Right atrium auricular region (tissue), 2 donors: Measurements from ENCODE around the gene TXNRD3. TPM values are rescaled to one million over a fixed set of nuclear protein-coding genes. Genes with fewer than 3 reads are reported as not detected.

Experiments
- DNase-seq: peaks from one replicate; pipeline ENCODE4 v3.0.0-alpha.2; 2019; ENCODE audit warnings: low spot score
- H3K27ac ChIP-seq, 2 donors: fragments of 200-600 bp; sonication (generic); 1 replicate in 1 of 2; 2 replicates in 1 of 2; pipeline ENCODE4 v1.5.1; 2016 to 2019
- H3K27me3 ChIP-seq, 2 donors: fragments of 200-600 bp; sonication (generic); one replicate each; pipeline versions ENCODE4 v1.5.1 to v1.6.0; 2017 to 2019
- H3K36me3 ChIP-seq: fragments of 200-600 bp; sonication (generic); one replicate; pipeline ENCODE4 v1.5.1; 2016
- H3K4me1 ChIP-seq, 2 donors: fragments of 200-600 bp; sonication (generic); one replicate each; pipeline versions ENCODE4 v1.5.1 to v1.6.0; 2017 to 2019
- H3K4me3 ChIP-seq, 2 donors: fragments of 200-600 bp; sonication (generic); 1 replicate in 1 of 2; 2 replicates in 1 of 2; pipeline ENCODE4 v1.5.1; 2017 to 2019; ENCODE audit warnings: mild to moderate bottlenecking in 1 of 2, moderate library complexity in 1 of 2
- H3K9me3 ChIP-seq, 2 donors: fragments of 200-600 bp; sonication (generic); one replicate each; pipeline ENCODE4 v1.5.1; 2019
- CTCF ChIP-seq, 2 donors: fragments of 200-600 bp; sonication (generic); IDR thresholded peaks; one replicate each; pipeline ENCODE4 v1.5.1; 2019; ENCODE audit warnings: antibody characterized with exemption in 2 of 2
- total RNA-seq, 2 donors: library from RNA; depleted of rRNA; stranded (reverse); fragments of >200 nt; gene quantifications; one replicate each; pipeline ENCODE4 v1.1.0, GENCODE V29; 2016

Gene TXNRD3
- total RNA-seq, 2 donors from 2014 or later: 5.0 to 6.8 TPM

- no peak overlapping the region for H3K27ac ChIP-seq
- no peak for DNase-seq
- no peaks in the 10 kb centered on the region for H3K36me3 ChIP-seq
- no peak overlapping the region for H3K4me3 ChIP-seq
- no peaks in the 10 kb centered on the region for H3K27me3 ChIP-seq
- H3K9me3 ChIP-seq: no peaks in the 10 kb centered on the region
- TF ChIP-seq CTCF (IDR thresholded peaks at IDR 0.05): no peak
- no peaks in the 10 kb centered on the region for H3K4me1 ChIP-seq
These were observed 5.3 kb downstream of the TXNRD3 start for GRCh38 chr3:126649556-126650092.

GRCh38 chr3:126646674-126647073 lies 8.2 kb downstream of the TXNRD3 start:
- no peaks in the 10 kb centered on the region for H3K27me3 ChIP-seq
- no peak overlapping the region for H3K4me3 ChIP-seq
- no peak for TF ChIP-seq CTCF (IDR thresholded peaks at IDR 0.05)
- H3K36me3 ChIP-seq: peaks cover 19% of the 10 kb centered on the region
- H3K9me3 ChIP-seq: no peaks in the 10 kb centered on the region
- no peak for DNase-seq
- H3K4me1 ChIP-seq: no peaks in the 10 kb centered on the region
- H3K27ac ChIP-seq: no peak overlapping the region

GRCh38 chr3:126644615-126645014 lies 10.3 kb downstream of the TXNRD3 start:
- H3K4me1 ChIP-seq: no peaks in the 10 kb centered on the region
- H3K27me3 ChIP-seq: no peaks in the 10 kb centered on the region
- no peak overlapping the region for H3K4me3 ChIP-seq
- H3K27ac ChIP-seq: no peak overlapping the region
- H3K36me3 ChIP-seq: peaks cover 19% of the 10 kb centered on the region
- no peak for TF ChIP-seq CTCF (IDR thresholded peaks at IDR 0.05)
- no peak for DNase-seq
- no peaks in the 10 kb centered on the region for H3K9me3 ChIP-seq

GRCh38 chr3:126638790-126639189 lies 16.1 kb downstream of the TXNRD3 start:
- peaks cover 20% of the 10 kb centered on the region for H3K36me3 ChIP-seq
- no peak for TF ChIP-seq CTCF (IDR thresholded peaks at IDR 0.05)

GRCh38 chr3:126636436-126636835 lies 18.5 kb downstream of the TXNRD3 start:
- no peak overlapping the region for H3K4me3 ChIP-seq
- H3K4me1 ChIP-seq: no peaks in the 10 kb centered on the region
- H3K36me3 ChIP-seq: peaks cover 7% of the 10 kb centered on the region
- no peaks in the 10 kb centered on the region for H3K9me3 ChIP-seq
- no peaks in the 10 kb centered on the region for H3K27me3 ChIP-seq
- H3K27ac ChIP-seq: no peak overlapping the region
- TF ChIP-seq CTCF (IDR thresholded peaks at IDR 0.05): no peak
- no peak for DNase-seq

More at GRCh38 chr3:126638790-126639189, 16.1 kb downstream of the TXNRD3 start:
- DNase-seq: no peak
- Histone ChIP-seq H3K9me3 (no peaks in the 10 kb centered on the region), H3K27ac (no peak overlapping the region), H3K27me3 (no peaks in the 10 kb centered on the region), H3K4me3 (no peak overlapping the region), H3K4me1 (no peaks in the 10 kb centered on the region)

DNA sequence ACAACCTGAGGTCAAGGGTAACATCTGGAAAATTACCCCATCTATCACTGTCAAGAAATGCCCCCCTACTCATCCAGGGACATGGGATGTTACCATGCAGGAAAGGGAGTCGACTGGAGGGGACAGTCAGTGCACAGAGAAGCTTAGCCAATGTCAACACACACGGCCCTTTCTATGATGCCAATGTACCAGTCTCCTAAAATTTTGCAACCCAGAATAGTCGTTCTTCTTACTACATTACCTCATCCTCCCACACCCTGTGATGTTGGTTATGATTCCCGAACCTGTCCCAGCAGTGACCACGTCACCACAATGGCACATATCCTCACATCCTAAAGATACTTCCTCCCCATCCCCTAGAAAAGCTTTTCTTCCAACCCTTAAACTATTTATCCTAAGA lies 20.1 kb downstream of the TXNRD3 start:
- Histone ChIP-seq H3K27me3 (no peaks in the 10 kb centered on the region), H3K4me3 (no peak overlapping the region), H3K4me1 (no peaks in the 10 kb centered on the region), H3K9me3 (no peaks in the 10 kb centered on the region), H3K36me3 (peaks cover 7% of the 10 kb centered on the region), H3K27ac (no peak overlapping the region)
- DNase-seq: no peak
- TF ChIP-seq CTCF (IDR thresholded peaks at IDR 0.05): no peak
